Ishikawa (cell line): Measurements from ENCODE around the gene TMEM52B.

Experiments used
- CEBPB ChIP-seq: IDR thresholded peaks from 2 replicates; pipeline ENCODE4 v1.6.1; 2012
- CREB1 ChIP-seq: IDR thresholded peaks from 2 replicates; pipeline ENCODE4 v1.6.1; 2012; ENCODE audit warnings: low read depth
- EGR1 ChIP-seq: IDR thresholded peaks from 2 replicates; pipeline ENCODE4 v1.6.1; 2012
- EP300 ChIP-seq: IDR thresholded peaks from 2 replicates; pipeline ENCODE4 v1.6.1; 2012; ENCODE audit warnings: borderline replicate concordance
- FOXM1 ChIP-seq: IDR thresholded peaks from 2 replicates; pipeline ENCODE4 v1.6.1; 2012; ENCODE audit warnings: low read depth, borderline replicate concordance
- NFIC ChIP-seq: IDR thresholded peaks from 2 replicates; pipeline ENCODE4 v1.6.1; 2012
- RAD21 ChIP-seq: IDR thresholded peaks from 2 replicates; pipeline ENCODE4 v1.6.1; 2012; ENCODE audit warnings: low read depth
- REST ChIP-seq: IDR thresholded peaks from 2 replicates; pipeline ENCODE4 v1.6.1; 2012; ENCODE audit warnings: low read depth, mild to moderate bottlenecking
- TAF1 ChIP-seq: IDR thresholded peaks from 2 replicates; pipeline ENCODE4 v1.6.1; 2012; ENCODE audit warnings: low read depth, mild to moderate bottlenecking
- TCF12 ChIP-seq: IDR thresholded peaks from 2 replicates; pipeline ENCODE4 v1.6.1; 2012; ENCODE audit warnings: low read depth
- TEAD4 ChIP-seq: IDR thresholded peaks from 2 replicates; pipeline ENCODE4 v1.6.1; 2012
- USF1 ChIP-seq: IDR thresholded peaks from 2 replicates; pipeline ENCODE4 v1.6.1; 2012
- YY1 ChIP-seq: IDR thresholded peaks from 2 replicates; pipeline ENCODE4 v1.6.1; 2012; ENCODE audit warnings: low read depth
- ZBTB7A ChIP-seq: IDR thresholded peaks from 2 replicates; pipeline ENCODE4 v1.6.1; 2012; ENCODE audit warnings: low read depth
- TF ChIP-seq, protein P1 (sequence below): IDR thresholded peaks from 2 replicates; pipeline ENCODE4 v1.6.1; 2012

Gene TMEM52B

DNA sequence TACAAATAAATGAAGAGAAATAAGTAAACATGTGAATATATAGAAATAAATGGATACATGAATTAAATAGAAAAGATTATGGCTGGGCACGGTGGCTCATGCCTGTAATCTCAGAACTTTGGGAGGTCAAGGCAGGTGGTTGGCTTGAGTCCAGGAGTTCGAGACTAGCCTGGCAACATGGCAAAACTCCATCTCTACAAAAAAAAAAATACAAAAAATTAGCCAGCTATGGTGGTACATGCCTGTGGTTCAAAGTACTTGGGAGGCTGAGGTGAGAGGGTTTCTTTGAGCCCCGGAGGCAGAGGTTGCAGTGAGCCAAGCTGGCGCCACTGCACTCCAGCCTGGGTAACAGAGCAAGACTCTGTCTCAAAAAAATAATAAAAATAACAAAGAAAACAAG is 43.7 kb upstream of the TMEM52B start:
- TF ChIP-seq, protein P1, sequence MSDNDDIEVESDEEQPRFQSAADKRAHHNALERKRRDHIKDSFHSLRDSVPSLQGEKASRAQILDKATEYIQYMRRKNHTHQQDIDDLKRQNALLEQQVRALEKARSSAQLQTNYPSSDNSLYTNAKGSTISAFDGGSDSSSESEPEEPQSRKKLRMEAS = no peak
- no peak for TF ChIP-seq YY1

DNA sequence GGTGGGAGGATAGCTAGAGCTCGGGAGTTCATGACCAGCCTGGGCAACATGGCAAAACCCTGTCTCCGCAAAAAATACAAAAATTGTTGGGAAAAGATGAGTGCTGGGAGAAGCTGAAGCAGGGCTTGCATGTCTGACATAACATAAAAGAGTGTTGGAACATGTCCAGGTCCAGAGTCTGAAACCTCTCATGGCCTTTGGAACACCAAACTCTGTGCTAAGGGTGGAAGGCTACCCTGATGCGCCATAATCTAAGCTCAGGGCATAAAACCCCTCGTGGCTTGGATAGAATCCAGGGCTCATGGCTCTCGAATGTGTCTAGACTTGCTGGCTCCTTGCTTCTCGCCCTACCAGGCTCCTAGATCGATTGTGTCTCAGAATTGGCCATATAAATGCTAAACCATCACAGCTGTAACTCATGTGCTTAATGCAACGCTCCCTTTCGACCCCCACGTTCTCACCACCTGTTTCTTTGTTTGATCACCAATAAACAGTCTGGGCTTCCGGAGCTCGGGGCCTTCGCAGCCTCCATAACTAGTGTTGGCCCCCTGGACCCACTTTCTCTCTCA is 42.1 kb upstream of the TMEM52B start:
- TF ChIP-seq CREB1 (no peak), RAD21 (no peak), TAF1 (no peak), YY1 (no peak)

GRCh38 chr12:10140001-10140400 is 38.8 kb upstream of the TMEM52B start:
- TF ChIP-seq TEAD4 = no peak
- TF ChIP-seq RAD21 = peak; percentile 89
- no peak for TF ChIP-seq TAF1

DNA sequence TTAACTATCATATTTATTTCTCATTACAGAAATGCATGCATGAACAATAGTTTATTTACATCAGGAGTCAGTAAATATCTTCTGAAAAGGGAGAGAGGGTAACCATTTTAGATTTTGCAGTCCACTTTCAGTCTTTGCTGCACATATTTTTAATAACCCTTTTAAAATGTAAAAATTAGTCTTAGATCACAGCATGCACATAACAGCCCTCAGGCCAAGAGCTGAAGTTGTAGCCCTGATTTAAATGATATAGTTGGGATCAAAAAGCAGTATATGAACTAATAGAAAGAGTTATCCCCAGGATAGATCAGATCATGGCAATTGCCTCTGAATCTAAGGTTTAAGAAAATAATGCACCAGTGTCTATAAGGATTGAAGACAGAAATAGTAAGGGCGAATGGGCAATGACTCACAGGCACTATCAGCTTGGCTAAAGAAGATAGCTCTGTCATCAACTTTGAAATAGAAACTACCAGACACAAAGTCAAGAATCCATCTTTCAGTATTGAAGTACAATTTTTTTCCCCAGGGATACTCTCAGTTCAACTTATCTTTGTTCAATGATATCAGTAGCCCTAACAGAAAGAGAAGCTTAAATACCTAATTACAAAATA is 35.7 kb upstream of the TMEM52B start:
- TF ChIP-seq RAD21 (no peak), EP300 (no peak), ZBTB7A (no peak), CEBPB (no peak), USF1 (no peak), REST (no peak)

DNA sequence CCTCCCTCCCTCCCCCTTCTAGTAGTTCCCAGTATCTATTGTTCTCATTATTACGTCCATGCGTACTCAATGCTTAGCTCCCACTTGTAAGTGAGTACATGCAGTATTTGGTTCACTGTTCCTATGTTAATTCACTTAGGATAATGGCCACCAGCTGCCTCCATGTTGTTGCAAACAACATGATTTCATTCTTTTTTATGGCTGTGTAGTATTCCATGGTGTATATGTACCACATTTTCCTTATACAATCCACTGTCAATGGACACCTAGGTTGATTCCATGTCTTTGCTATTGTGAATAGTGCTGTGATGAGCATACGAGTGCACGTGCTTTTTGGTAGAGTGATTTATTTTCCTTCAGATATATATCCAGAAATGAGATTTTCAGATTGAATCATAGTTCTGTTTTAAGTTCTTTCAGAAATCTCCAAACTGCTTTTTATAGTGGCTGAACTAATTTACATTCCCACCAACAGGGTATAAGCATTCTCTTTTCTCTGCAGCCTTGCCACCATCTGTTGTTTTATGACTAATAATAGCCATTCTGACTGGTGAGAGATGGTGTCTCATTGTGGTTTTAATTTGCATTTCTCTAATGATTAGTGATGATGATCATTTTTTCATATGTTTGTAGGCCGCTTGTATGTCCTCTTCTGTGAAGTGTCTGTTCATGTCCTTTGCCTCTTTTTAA is 31.0 kb upstream of the TMEM52B start:
- TF ChIP-seq USF1 (no peak), CREB1 (no peak), NFIC (no peak), EP300 (no peak)

DNA sequence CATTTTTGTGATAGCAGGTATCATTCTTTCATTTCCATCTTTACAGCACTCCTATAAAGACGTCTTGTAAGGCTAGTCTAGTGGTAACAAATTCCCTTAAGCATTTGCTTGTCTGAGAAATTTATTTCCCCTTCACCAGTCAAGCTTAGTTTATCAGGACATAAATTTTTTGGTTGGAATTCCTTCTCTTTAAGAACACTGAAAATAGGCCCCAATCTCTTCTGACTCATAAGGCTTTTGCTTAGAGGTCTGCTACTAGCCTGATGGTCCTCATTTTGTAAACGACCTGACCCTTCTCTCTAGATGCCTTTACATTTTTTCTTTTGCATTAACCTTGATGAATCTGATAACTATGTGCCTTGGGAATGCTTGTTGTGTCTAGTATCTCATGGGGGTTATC is 27.2 kb upstream of the TMEM52B start:
- TF ChIP-seq TEAD4 (no peak), RAD21 (no peak), NFIC (no peak), FOXM1 (no peak), USF1 (no peak), TAF1 (no peak), REST (no peak), EGR1 (no peak), CEBPB (no peak), TCF12 (no peak), YY1 (no peak), CREB1 (no peak), ZBTB7A (no peak), EP300 (no peak)
- TF ChIP-seq, protein P1 = no peak
